Peyer's patch (tissue), 4 donors: ENCODE data around the gene LARGE2.

ENCODE experiments used
- POLR2A ChIP-seq, 2 donors: fragments of 450-650 bp; IDR thresholded peaks; one replicate each; pipeline ENCODE4 v1.5.1; 2017; ENCODE audit warnings: antibody characterized with exemption in 2 of 2, mild to moderate bottlenecking in 2 of 2, moderate library complexity in 2 of 2
- TF ChIP-seq, protein P1 (sequence below), 6 experiments: fragments of 450-650 bp in 4 of 6; fragments of 200-600 bp in 2 of 6; sonication (generic) in 1 of 6; IDR thresholded peaks; one replicate each; pipeline ENCODE4 v1.5.1; 2017 to 2019; ENCODE audit warnings: antibody characterized with exemption in 6 of 6, mild to moderate bottlenecking in 3 of 6, moderate library complexity in 1 of 6

DNA sequence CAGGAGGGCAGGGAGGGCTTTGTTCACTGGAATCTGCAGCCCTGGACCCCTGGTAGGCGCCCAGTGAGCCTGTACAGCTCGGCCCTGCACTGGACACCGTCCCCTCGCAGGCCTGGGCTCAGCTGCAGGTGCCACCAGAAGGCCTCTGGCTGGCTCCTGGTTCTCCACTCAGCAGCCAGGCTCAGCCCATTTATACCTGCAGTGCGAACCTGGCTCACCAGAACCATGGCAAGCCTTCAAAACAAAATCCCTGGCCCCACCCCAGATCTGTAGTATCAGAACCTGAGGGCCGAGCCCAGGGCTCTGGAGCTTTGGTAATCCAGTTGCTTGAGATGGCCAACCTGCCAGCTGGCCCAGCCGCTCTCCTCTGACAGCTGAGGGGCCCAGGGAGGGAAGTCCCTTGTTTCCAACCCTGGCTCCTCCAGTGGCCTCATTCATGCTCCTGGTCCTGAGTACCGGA, 14.5 kb upstream of the LARGE2 start:
- TF ChIP-seq, protein P1, sequence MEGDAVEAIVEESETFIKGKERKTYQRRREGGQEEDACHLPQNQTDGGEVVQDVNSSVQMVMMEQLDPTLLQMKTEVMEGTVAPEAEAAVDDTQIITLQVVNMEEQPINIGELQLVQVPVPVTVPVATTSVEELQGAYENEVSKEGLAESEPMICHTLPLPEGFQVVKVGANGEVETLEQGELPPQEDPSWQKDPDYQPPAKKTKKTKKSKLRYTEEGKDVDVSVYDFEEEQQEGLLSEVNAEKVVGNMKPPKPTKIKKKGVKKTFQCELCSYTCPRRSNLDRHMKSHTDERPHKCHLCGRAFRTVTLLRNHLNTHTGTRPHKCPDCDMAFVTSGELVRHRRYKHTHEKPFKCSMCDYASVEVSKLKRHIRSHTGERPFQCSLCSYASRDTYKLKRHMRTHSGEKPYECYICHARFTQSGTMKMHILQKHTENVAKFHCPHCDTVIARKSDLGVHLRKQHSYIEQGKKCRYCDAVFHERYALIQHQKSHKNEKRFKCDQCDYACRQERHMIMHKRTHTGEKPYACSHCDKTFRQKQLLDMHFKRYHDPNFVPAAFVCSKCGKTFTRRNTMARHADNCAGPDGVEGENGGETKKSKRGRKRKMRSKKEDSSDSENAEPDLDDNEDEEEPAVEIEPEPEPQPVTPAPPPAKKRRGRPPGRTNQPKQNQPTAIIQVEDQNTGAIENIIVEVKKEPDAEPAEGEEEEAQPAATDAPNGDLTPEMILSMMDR (IDR thresholded peaks at IDR 0.05) = no peak
- TF ChIP-seq POLR2A (IDR thresholded peaks at IDR 0.05) = no peak
